ENCODE results near the gene MRTFB.

DNA sequence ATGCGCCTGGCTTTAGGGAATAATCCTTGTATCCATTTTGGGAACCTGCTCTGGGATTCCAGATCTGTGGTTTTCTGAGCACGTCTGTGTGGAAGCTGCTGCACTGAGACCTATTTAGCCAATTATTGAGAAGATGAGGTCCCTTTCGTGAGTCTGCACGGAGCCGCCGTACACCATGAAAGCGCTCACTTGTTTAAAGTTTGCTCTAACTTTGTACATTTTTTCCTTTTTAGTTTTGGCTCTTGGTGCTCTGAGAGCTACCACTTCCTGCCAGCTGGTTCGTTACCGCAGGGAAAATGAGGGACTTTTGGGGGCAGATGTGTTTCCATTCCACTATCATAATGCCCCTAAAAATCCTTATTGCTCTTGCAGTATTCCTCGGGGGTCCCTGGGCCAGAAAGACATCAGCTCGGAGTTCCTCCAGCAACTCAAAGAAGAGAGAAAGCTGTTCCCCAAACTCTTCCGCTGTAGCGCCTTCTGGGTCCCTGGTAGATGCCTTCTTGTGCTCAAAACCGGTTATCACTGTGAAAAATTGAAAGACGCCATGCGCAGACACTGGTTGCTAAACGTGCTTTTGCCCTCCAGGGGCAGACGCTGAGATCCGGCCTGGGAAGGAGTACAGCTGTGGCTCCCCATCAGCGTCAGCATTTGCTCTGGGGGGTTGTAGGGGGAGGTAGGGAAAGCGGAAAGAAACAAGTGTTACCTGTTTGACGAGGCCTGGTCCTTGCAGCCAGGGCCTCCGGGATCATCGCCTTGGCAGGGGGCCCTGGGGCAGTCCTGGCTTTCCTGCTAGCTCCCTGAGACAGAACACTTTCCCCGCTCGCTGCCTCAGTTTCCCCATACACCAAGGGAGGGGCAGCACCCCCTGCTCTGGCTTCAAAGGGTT, 238.1 kb downstream of the MRTFB start:
- TF ChIP-seq, protein P1, sequence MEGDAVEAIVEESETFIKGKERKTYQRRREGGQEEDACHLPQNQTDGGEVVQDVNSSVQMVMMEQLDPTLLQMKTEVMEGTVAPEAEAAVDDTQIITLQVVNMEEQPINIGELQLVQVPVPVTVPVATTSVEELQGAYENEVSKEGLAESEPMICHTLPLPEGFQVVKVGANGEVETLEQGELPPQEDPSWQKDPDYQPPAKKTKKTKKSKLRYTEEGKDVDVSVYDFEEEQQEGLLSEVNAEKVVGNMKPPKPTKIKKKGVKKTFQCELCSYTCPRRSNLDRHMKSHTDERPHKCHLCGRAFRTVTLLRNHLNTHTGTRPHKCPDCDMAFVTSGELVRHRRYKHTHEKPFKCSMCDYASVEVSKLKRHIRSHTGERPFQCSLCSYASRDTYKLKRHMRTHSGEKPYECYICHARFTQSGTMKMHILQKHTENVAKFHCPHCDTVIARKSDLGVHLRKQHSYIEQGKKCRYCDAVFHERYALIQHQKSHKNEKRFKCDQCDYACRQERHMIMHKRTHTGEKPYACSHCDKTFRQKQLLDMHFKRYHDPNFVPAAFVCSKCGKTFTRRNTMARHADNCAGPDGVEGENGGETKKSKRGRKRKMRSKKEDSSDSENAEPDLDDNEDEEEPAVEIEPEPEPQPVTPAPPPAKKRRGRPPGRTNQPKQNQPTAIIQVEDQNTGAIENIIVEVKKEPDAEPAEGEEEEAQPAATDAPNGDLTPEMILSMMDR (conservative IDR thresholded peaks at IDR 0.05): peak; percentile 55; the same call in 1 of the 2 replicates
- TF ChIP-seq EZH2 (IDR thresholded peaks at IDR 0.05; ENCODE audit: low read depth): no peak

Data from PC-9 (cell line).